GM19035 (cell line): ENCODE data around the gene PNLIPRP1.

Source experiments
- ATAC-seq: cut with Tn5 transposase; IDR thresholded peaks from one replicate; pipeline ENCODE4 v1.9.1; 2021; ENCODE audit not compliant: unreplicated experiment

Gene PNLIPRP1

DNA sequence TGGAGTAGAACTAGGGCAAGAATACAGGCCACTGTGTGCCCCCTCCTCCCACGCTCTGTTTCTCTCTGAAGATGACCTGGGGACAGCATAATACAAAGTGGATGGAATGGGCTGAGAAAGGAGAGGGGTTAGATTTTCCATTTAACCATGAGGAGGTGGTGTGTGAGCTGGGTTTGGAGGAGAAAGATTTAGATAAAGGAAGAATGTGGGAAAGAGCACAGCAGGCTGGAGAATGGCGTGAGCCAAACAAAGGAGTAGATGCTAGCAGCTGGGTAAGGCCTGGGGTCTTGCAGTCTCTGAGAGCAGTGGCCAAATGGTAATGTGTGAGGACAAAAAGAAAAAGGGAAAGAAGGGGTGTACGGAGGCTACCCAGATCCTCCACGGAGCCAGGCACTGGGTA lies 38.6 kb downstream of the PNLIPRP1 start:
- ATAC-seq = no peak

DNA sequence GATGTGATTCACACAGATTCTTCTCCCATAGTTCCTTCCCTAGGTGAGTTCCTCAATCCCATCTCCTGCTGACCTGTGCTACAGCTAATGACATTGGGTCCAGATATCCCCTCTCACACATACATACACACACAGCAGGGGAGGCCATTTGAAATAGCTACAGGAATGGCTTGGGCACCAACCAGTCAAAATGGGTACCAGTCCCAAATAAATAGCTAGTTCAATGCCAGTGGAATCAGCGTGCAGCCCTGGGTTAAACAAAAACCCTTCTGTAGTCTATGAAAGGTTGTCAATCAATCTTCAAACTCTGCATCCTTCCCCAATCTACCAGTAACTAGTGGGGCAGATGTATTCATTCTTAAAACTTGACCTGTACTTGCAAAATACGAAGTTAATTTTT lies 39.3 kb downstream of the PNLIPRP1 start:
- ATAC-seq = no peak

DNA sequence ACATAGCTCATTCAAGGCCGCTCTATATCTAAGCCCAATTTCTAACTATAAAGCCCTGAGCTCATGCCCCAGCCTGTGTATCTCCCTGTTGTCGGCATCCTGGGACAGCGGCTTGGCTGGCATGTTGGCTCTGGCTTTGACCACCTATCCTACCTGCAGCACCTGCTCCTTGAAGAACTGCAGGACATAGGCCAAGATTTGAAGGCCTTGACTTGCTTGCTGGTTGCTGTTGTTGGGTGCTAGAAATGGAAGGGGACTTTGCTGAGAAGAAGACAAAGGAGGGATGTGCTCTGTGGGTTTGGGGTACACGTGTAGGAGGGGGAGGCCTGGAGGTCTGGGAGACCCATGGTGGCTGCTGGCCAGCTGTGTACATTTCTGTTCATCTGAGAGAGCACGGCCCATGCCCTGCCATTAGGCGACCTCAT lies 41.1 kb downstream of the PNLIPRP1 start:
- no peak for ATAC-seq

DNA sequence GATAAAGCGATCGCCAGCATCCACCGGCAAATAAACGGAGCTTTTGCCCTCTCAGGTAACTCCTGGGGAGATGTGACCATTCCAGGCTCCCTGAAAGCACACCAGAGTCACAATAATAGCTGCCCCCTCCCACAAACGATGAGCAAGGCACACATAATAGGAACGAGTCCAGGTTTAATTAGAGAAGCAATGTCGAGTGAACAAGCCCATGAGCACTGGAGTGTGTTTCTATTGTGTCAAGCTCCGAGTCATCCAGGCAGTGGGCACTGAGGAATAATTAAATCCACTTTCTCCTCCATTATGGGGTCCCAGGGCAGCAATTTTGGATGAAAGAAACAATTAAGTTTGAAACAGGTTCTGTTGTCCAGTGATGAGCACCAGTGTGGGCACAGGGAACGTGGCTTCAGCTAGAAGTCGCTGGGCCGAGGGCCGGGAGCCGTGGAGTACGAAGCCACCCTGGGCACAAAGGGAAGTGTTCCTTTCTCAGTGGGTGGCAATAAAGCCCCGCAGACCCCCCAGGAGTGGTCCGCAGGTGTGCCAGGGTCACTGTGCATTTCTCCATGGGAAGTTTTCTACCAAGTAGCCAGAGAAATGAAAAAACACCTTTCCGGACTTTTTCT lies 41.9 kb downstream of the PNLIPRP1 start:
- no peak for ATAC-seq

DNA sequence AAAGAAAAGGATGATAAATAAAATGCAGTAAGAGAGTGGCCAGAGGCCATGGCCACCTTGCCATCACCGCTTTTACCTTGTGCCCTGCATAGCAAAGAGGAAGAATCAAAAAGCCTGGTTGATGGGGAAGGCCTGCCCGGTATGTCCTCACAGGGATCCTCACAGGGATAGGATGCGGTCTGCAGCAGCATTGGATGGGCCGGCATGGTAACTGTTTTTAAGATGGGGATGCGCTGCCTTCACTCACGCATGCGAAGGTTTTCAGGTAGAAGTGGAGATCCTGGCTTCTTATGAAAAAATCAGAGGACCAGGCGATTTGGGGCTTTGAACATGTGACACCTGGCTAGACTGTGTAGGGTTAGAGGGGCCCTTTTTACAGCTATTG lies 42.4 kb downstream of the PNLIPRP1 start:
- no peak for ATAC-seq

DNA sequence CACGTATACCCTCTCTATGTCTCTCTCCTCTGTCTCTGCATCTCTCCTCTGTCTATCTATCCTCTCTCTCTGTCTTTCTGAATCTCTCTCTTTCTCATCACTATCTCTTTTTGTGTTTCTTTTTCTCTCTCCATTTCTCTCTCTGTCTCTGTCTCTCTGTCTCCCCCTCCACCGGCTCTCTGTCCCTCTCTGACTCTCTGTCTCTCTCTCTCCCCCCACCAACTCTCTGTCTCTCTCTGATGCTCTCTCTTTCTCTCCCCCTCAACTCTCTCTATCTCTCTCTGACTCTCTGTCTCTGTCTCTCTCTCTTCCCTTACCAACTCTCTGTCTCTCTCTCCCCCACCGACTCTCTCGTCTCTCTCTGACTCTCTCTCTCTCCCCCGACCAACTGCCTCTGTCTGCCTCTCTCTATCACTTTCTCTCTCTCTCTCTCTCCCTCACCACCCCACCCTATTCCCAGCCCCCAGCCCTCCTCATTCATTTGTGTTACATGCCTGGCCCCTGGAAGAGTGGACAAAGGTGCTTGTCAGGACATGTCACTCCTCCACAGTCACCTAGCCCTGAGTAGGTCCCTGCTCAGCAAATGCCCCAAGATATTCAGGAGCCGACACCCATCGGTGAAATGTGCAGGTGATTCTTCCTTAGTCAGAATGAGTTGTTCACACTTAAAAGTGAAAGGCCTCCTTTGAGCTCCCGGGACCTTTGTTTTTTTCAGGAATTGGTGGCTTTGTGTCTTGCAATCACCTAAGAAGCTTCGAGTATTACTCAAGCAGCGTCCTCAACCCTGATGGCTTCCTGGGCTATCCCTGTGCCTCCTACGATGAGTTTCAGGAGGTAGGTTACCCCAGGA lies 43.6 kb downstream of the PNLIPRP1 start:
- ATAC-seq = no peak

DNA sequence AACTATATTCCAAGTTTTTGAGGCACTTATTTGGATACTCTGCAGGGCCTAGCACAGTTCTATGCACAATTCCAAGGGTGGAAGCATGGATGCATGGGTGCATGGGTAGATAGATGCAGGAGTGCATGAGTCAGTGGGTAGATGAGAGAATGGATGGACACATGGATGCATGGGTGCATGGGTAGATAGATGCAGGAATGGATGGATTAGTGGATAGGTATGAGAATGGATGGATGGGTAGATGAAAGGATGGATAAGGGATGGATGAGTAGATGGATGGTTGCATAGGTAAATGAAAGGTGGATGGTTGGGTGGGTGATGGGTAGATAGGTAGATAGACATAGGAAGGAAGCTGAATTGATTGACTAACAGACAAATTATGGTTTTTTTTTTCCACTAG lies 45.6 kb downstream of the PNLIPRP1 start:
- no peak for ATAC-seq

DNA sequence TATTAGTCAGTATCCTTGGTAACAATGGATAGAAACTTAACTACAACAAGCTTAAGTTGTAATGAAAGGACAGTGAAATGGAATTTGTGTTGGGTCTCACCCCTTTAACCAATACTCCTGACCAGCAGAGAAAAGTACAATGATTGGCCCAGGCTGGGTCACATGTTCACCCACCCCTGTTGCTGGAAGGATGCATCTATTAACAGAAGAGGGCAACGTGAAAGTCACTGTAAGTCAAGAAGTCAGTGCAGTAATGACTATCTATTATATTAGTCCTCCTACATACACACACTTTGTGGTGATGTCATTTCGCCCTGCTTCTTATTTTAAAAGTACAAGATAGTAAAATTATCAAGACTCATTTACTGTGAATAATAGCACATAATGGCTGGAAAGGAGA lies 46.2 kb downstream of the PNLIPRP1 start:
- ATAC-seq = no peak

DNA sequence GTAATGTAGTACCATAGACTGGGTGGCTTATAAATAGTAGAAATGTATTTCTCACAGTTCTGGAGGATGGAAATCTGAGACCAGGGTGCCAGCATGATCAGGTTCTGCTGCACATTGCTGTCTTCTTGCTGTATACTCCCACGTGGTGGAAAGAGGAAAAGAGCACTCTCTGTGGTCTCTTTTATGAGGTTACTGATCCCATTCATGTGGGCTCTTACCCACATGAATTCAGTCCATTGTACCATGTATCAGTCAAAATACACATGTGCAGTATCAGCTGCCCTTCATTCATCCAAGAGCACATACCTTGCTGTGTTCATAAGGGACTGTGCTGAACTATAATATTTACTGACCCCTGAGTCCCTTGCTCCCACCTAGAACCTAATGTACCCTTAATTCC lies 47.1 kb downstream of the PNLIPRP1 start:
- ATAC-seq = no peak

DNA sequence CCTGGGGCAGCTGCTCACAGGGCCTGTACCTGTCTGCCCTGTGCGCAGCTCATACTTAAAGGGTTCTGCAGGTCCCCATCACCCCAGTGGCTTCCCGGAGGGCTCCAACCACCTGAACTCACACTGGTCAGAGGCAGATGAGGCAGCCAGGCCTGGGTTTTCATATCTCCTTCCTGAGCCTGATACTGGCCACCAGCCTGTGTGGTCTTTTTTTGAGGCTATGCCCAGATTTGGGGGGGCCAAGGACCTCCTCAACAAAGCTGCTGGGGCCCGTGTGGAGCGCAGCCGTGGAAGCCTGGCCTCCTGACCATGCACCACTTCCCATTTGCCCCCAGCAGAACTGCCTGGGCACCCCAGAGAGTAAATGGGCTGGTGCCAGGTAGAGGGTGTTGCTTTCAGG lies 55.7 kb downstream of the PNLIPRP1 start:
- ATAC-seq = no peak

DNA sequence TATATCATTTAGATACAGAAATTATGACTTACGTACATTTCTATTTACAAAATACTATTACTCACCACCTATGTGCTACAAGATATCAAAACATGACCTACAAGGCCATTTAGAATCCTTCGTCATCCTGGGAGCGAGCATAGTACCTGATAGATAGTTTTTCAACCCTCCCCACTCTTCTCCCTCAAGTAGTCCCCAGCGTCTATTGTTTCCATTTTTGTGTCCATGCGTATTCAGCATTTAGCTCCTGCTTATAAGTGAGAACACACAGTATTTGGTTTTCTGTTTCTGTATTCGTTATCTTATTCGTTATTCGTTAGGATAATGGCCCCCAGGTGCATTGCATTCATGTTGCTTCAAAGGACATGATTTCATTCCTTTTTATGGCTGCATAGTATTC lies 58.1 kb downstream of the PNLIPRP1 start:
- ATAC-seq = no peak

DNA sequence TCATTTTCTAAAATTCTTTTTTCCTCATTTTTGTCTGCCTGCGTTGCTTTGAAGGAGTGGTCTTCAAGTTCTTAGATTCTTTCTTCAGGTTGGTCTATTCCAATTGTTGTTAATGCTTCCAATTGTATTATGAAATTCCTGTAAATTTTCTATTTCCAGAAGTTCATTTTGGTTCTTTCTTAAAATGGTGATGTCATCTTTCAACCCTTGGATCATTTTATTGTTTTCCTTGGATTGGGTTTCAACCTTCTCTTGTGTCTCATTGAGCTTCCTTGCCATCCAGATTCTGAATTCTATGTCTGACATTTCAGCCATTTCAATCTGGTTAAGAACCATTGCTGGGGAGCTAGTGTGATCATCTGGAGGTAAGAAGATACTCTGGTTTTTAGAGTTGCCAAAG lies 63.1 kb downstream of the PNLIPRP1 start:
- no peak for ATAC-seq

DNA sequence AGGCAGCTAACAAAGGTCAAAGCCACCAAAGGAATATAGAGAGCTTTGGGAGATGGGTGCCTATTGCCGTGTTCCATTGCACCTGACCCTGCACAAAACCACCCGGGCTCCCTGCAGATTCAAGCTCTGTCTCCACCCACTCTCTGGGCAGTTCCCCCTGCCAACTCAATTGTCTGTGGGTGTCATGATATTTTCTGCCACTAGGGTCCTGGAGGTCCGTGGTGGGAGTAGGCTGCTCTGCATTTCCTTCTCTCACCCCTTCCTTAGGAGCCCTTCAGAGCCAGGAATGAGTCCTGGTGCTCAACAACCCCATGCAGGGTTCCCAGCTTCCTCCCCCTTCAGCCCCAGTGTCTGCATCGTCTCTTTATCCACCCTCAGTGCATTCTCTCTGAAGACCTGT lies 64.1 kb downstream of the PNLIPRP1 start:
- ATAC-seq = no peak

DNA sequence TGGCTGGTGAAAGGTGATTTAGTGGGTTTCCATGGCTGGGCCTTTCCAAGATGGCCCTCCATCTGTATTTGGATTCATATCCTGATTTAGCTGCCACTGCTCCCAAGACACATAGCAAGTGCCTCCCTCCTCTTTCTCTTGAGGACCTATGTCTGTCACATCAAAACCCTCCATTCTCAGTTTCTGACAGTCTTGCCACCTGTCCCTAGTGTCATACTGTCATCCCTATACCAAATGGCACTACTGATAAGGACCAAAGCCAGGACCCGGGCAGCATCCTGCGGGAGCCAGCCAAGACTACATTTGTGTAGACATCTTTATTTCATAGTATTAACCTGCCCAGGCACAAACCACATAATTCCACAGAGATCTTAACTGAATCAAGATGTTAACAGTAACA lies 64.8 kb downstream of the PNLIPRP1 start:
- ATAC-seq = no peak

DNA sequence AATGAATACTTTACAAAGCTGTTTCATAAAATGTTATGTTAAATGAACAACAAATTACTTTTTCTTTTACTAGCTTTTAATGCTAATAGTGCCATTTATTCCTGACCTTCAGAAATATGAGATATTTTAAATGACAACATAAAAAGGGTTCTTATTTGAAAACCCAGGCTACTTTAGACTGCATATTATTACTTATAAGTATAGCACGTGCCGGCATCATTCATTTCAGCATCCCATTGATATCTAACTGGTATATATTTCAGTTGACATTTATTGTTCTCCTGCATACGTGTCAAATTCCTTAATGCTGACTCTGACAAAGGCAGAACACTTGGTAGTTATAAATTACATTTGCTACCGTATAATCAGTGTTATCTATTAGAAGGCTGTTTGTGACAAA lies 65.3 kb downstream of the PNLIPRP1 start:
- no peak for ATAC-seq

DNA sequence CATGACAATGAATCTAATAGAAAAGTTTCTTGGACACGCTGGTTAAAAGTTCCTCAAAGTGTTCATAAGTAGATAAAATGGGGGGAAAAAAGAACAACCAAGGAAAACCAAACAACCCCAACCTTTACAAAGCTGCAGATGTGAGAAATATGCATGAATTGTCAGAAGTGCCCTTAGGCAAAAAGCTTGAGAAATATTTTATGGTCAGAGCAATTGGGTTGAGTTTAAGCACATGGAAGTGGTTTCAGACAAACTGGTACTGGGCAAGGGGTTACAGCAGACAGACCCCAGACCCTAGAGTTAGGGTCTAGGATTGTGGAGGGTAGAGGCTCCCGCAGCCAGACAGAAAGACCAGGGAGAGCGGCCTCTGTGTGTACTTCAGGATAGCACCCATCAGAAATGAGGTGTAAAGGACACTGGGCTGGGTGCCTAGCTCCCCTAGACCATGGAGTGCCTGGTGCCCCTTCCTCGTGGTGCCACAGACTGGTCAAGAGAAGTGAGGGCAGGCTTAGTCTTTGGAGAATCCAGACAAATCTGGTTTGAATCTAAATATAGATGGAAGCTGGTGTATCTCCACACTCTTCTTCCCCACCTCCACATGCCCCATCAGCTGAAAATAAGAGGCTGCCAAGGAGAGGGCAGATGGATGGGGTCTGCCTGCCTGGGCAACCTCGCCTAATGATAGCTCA lies 67.2 kb downstream of the PNLIPRP1 start:
- no peak for ATAC-seq
